Liver (tissue), 9 donors: ENCODE results near the gene MRPS30. TPM values are rescaled to one million over a fixed set of nuclear protein-coding genes. Genes with fewer than 3 reads are reported as not detected.

ENCODE experiments used
- DNase-seq: peaks from one replicate; pipeline ENCODE4 v3.0.0-alpha.2; 2017; ENCODE audit warnings: low spot score
- H3K27ac ChIP-seq, 2 donors: one replicate each; pipeline ENCODE4 v1.7.0; 2013; ENCODE audit warnings: inconsistent platforms in 2 of 2, low read length in 2 of 2, control low read depth in 1 of 2, low read depth in 1 of 2, mild to moderate bottlenecking in 1 of 2
- H3K27me3 ChIP-seq, 4 donors: one replicate each; pipeline versions ENCODE4 v1.6.1 to v1.7.0; 2013; ENCODE audit warnings: low read length in 3 of 4, inconsistent platforms in 1 of 4, mild to moderate bottlenecking in 1 of 4, moderate library complexity in 1 of 4; ENCODE audit not compliant: control insufficient read depth in 4 of 4, insufficient read depth in 4 of 4
- H3K36me3 ChIP-seq, 4 donors: one replicate each; pipeline versions ENCODE4 v1.6.1 to v1.7.0; 2013; ENCODE audit warnings: low read length in 3 of 4, mild to moderate bottlenecking in 3 of 4, low read depth in 1 of 4, moderate library complexity in 1 of 4; ENCODE audit not compliant: control insufficient read depth in 4 of 4, insufficient read depth in 3 of 4
- H3K4me1 ChIP-seq, 4 donors: one replicate each; pipeline versions ENCODE4 v1.6.1 to v1.7.0; 2013; ENCODE audit warnings: low read length in 3 of 4, mild to moderate bottlenecking in 3 of 4, moderate library complexity in 1 of 4; ENCODE audit not compliant: control insufficient read depth in 4 of 4, insufficient read depth in 4 of 4
- H3K4me3 ChIP-seq, 3 donors: one replicate each; pipeline versions ENCODE4 v1.6.1 to v1.7.0; 2013; ENCODE audit warnings: low read length in 3 of 3, control low read depth in 1 of 3, low read depth in 1 of 3, mild to moderate bottlenecking in 1 of 3
- H3K9ac ChIP-seq, 2 donors: one replicate each; pipeline ENCODE4 v1.7.0; 2013; ENCODE audit warnings: low read length in 2 of 2, mild to moderate bottlenecking in 2 of 2, moderate library complexity in 2 of 2, control low read depth in 1 of 2, low read depth in 1 of 2
- H3K9me3 ChIP-seq, 4 donors: one replicate each; pipeline versions ENCODE4 v1.6.1 to v1.7.0; 2013; ENCODE audit warnings: low read length in 3 of 4; ENCODE audit not compliant: control insufficient read depth in 4 of 4
- FOXA1 ChIP-seq: IDR thresholded peaks from 2 replicates; pipeline ENCODE4 v1.6.1; 2016; ENCODE audit warnings: antibody characterized with exemption
- FOXA2 ChIP-seq: IDR thresholded peaks from 2 replicates; pipeline ENCODE4 v1.6.1; 2016; ENCODE audit warnings: antibody characterized with exemption
- GABPA ChIP-seq, 2 donors: IDR thresholded peaks in 1 of 2; conservative IDR thresholded peaks in 1 of 2; 2 replicates each; pipeline ENCODE4 v1.6.1; 2016; ENCODE audit warnings: antibody characterized with exemption in 2 of 2, mild to moderate bottlenecking in 1 of 2, moderate library complexity in 1 of 2
- HNF4G ChIP-seq: IDR thresholded peaks from 2 replicates; pipeline ENCODE4 v1.6.1; 2016; ENCODE audit warnings: antibody characterized with exemption
- JUND ChIP-seq, 2 donors: IDR thresholded peaks; 2 replicates each; pipeline ENCODE4 v1.6.1; 2016; ENCODE audit warnings: antibody characterized with exemption in 2 of 2
- RAD21 ChIP-seq, 2 donors: IDR thresholded peaks; 2 replicates each; pipeline ENCODE4 v1.6.1; 2016; ENCODE audit warnings: antibody characterized with exemption in 2 of 2, mild to moderate bottlenecking in 2 of 2
- SP1 ChIP-seq: IDR thresholded peaks from 2 replicates; pipeline ENCODE4 v1.6.1; 2018; ENCODE audit warnings: antibody characterized with exemption, mild to moderate bottlenecking
- TAF1 ChIP-seq: conservative IDR thresholded peaks from 2 replicates; pipeline ENCODE4 v1.6.1; 2016; ENCODE audit warnings: antibody characterized with exemption, mild to moderate bottlenecking
- WGBS: extraction: QIAGEN DNeasy Blood & Tissue Kit; methylation state at CpG from one replicate; pipeline ENCODE4 v1.1.7; 2013; 5-methylcytosine and 5-hydroxymethylcytosine counted together
- polyA plus RNA-seq, 2 donors: library from polyadenylated mRNA; stranded (reverse) in 1 of 2; unstranded in 1 of 2; fragments of 200-250 nt in 1 of 2; fragments of >200 nt in 1 of 2; fragmentation: Nextera tagmentation in 1 of 2; extraction: Ambion mirVana in 1 of 2; gene quantifications; one replicate each; pipeline versions ENCODE4 v1.2.1 to v1.2.3, GENCODE V29; 2013 to 2015
- total RNA-seq, 2 donors: library from RNA; depleted of rRNA; stranded (reverse); fragments of >200 nt; gene quantifications; one replicate each; pipeline ENCODE4 v1.2.3, GENCODE V29; 2014
- TF ChIP-seq, protein P1 (sequence below): fragments of 150-350 bp; IDR thresholded peaks from 2 replicates; pipeline ENCODE4 v1.5.1; 2017; ENCODE audit warnings: improper control_type of control experiment, low read depth, low read length; ENCODE audit not compliant: missing input control
- TF ChIP-seq, protein P2 (sequence below): IDR thresholded peaks from 2 replicates; pipeline ENCODE4 v1.6.1; 2016; ENCODE audit warnings: antibody characterized with exemption
- TF ChIP-seq, protein P3 (sequence below): IDR thresholded peaks from 2 replicates; pipeline ENCODE4 v1.6.1; 2016; ENCODE audit warnings: antibody characterized with exemption
- TF ChIP-seq, protein P4 (sequence below): IDR thresholded peaks from 2 replicates; pipeline ENCODE4 v1.6.1; 2016; ENCODE audit warnings: antibody characterized with exemption
- donor health status: healthy.
- donor health status: healthy.
- donor health status: healthy.
- donor health status: healthy.
- donor health status: healthy.

MRPS30 gene
- total and polyA plus RNA-seq, 4 donors: 20.7 to 44.7 (median 34.3) TPM

DNA sequence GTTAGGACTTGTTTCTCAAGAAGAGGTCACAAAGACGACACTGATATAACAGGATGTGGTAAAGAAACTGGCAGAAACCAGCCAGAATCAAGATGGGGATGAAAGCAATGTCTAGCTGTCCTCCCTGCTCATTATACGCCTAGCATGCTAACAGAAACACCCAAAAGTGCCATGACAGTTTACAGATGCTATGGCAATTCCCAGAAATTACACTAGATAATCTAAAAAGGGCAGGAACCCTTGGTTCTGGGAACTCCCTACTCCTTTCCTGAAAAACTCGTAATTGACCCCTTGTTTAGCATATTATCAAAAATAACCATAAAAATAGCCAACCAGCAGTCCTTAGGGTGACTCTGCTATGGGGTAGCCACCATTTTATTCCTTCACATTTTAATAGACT is 10.9 kb upstream of the MRPS30 start (continued):
- TF ChIP-seq, protein P1, sequence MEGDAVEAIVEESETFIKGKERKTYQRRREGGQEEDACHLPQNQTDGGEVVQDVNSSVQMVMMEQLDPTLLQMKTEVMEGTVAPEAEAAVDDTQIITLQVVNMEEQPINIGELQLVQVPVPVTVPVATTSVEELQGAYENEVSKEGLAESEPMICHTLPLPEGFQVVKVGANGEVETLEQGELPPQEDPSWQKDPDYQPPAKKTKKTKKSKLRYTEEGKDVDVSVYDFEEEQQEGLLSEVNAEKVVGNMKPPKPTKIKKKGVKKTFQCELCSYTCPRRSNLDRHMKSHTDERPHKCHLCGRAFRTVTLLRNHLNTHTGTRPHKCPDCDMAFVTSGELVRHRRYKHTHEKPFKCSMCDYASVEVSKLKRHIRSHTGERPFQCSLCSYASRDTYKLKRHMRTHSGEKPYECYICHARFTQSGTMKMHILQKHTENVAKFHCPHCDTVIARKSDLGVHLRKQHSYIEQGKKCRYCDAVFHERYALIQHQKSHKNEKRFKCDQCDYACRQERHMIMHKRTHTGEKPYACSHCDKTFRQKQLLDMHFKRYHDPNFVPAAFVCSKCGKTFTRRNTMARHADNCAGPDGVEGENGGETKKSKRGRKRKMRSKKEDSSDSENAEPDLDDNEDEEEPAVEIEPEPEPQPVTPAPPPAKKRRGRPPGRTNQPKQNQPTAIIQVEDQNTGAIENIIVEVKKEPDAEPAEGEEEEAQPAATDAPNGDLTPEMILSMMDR: no peak
- TF ChIP-seq, protein P2, sequence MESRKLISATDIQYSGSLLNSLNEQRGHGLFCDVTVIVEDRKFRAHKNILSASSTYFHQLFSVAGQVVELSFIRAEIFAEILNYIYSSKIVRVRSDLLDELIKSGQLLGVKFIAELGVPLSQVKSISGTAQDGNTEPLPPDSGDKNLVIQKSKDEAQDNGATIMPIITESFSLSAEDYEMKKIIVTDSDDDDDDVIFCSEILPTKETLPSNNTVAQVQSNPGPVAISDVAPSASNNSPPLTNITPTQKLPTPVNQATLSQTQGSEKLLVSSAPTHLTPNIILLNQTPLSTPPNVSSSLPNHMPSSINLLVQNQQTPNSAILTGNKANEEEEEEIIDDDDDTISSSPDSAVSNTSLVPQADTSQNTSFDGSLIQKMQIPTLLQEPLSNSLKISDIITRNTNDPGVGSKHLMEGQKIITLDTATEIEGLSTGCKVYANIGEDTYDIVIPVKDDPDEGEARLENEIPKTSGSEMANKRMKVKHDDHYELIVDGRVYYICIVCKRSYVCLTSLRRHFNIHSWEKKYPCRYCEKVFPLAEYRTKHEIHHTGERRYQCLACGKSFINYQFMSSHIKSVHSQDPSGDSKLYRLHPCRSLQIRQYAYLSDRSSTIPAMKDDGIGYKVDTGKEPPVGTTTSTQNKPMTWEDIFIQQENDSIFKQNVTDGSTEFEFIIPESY: no peak
- TF ChIP-seq RAD21 (IDR thresholded peaks at IDR 0.05): no peak
- no peak for TF ChIP-seq GABPA (IDR thresholded peaks at IDR 0.05 in 1 of 2, conservative IDR thresholded peaks at IDR 0.05 in 1 of 2)
- TF ChIP-seq JUND (IDR thresholded peaks at IDR 0.05): no peak
- no peak for TF ChIP-seq FOXA2

DNA sequence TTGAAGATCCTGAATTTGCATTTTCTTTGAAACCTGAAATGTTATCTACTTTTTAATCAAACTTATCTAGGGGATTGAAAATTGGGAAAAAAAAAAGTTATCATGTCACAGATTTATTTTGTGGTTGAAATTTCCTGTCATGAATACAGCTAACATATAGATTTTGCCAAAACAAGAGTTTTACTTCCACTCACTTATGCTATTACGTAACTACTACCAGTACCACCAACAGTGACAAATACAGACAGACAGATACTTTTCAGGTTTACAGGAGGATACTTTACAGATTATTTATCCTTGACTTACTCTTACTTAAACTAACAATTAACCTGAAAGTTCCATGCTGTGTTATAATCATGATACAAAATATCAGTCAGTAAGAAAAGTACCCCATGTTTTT is 6.8 kb upstream of the MRPS30 start:
- Histone ChIP-seq H3K4me1 (no peaks in the 10 kb centered on the region), H3K27ac (no peak overlapping the region)

DNA sequence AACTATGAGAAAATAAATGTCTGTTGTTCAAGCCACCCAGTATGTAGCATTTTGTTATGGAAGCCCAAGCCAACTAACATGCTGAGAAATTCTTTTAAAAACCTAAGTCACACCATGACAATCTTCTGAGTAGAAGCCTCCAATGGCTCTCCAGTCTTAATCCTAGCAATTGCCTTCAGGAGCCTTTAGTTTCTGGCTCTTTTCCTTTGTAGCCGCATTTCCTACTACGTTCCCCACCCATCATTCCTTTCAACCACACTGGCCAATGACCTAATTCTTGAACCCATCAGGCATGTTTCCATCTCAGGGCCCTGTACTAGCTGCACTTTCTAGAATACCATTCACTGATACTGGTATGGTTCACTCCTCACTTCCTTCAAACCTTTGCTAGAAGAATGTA is 2.1 kb upstream of the MRPS30 start:
- WGBS: 92% methylated on average over 2 of the region's 2 CpGs
- peaks cover 0 to 3% (median 1%) of the 10 kb centered on the region in 4 donors for H3K36me3 ChIP-seq
- H3K9ac ChIP-seq: no peak overlapping the region
- peaks cover 0 to 15% (median 10%) of the 10 kb centered on the region in 4 donors for H3K4me1 ChIP-seq
- H3K4me3 ChIP-seq: no peak overlapping the region
- H3K27ac ChIP-seq: no peak overlapping the region
- TF ChIP-seq HNF4G: no peak
- TF ChIP-seq FOXA1: no peak
- TF ChIP-seq TAF1: no peak
- no peaks in the 10 kb centered on the region for H3K27me3 ChIP-seq
- no peak for DNase-seq
- no peaks in the 10 kb centered on the region for H3K9me3 ChIP-seq

More for the DNA sequence above, 6.8 kb upstream of the MRPS30 start:
- DNase-seq: no peak
- Histone ChIP-seq H3K9ac (no peak overlapping the region), H3K9me3 (no peaks in the 10 kb centered on the region), H3K27me3 (no peaks in the 10 kb centered on the region), H3K4me3 (no peak overlapping the region), H3K36me3 (no peaks in the 10 kb centered on the region)
- TF ChIP-seq, protein P1: no peak
- no peak for TF ChIP-seq GABPA (IDR thresholded peaks at IDR 0.05 in 1 of 2, conservative IDR thresholded peaks at IDR 0.05 in 1 of 2)
- 87% methylated on average over 1 of the region's 1 CpG for WGBS

DNA sequence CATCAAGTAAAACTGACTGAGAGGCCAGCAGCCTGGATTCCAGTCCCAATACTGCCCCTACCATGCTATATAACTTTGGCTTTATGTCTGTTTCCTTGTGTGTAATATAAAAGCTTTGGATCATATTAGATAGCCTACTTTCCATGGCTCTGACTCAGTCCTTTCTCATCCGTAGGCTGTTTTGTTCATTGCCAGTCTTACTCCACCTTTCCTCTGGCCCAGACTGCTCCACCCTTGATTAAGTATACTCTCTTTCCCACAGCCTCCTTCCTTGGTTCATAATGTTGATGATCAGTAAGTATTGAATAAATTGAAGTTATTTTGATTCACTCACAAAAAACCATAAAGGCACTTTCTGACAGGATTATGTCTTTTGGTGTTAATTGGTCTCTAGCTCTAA is 1.5 kb upstream of the MRPS30 start:
- peaks cover 0 to 8% (median 4%) of the 10 kb centered on the region in 4 donors for H3K36me3 ChIP-seq
- WGBS: 90% methylated on average over 1 of the region's 1 CpG
- H3K9me3 ChIP-seq: no peaks in the 10 kb centered on the region
- no peak for DNase-seq
- H3K4me1 ChIP-seq: peaks cover 0 to 15% (median 10%) of the 10 kb centered on the region in 4 donors
- no peak overlapping the region for H3K27ac ChIP-seq
- H3K4me3 ChIP-seq: no peak overlapping the region
- no peak overlapping the region for H3K9ac ChIP-seq
- H3K27me3 ChIP-seq: no peaks in the 10 kb centered on the region
- TF ChIP-seq GABPA (IDR thresholded peaks at IDR 0.05 in 1 of 2, conservative IDR thresholded peaks at IDR 0.05 in 1 of 2) (no peak), JUND (IDR thresholded peaks at IDR 0.05) (no peak), FOXA1 (no peak), HNF4G (no peak), FOXA2 (no peak), SP1 (no peak), TAF1 (no peak)
- TF ChIP-seq, protein P3, sequence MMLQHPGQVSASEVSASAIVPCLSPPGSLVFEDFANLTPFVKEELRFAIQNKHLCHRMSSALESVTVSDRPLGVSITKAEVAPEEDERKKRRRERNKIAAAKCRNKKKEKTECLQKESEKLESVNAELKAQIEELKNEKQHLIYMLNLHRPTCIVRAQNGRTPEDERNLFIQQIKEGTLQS: no peak
- TF ChIP-seq, protein P2: no peak
- TF ChIP-seq, protein P4, sequence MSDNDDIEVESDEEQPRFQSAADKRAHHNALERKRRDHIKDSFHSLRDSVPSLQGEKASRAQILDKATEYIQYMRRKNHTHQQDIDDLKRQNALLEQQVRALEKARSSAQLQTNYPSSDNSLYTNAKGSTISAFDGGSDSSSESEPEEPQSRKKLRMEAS: no peak
